Measurements from ENCODE around the gene EVI5L.

The EVI5L gene

DNA sequence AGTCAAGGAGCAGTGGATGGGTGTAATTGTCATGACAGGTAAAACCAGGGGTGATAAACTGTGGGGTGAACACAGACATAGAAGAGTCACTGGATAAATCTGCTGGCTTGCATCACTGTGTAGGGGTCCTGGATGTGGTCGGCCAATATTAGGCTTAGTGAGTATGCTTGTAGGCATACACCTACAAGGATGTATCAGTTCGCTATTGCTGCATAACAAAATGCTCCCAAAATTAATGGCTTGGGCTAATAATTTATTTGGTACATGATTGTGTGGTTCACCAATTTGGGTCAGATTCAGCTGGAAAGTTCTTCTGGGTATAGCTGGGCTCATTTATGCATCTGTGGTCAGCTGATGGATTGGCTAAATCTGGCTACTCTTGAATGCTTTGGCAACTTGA, 11.2 kb upstream of the EVI5L start:
- no peak for DNase-seq

GRCh38 chr19:7819337-7819736, 10.7 kb upstream of the EVI5L start:
- DNase-seq, result no peak

DNA sequence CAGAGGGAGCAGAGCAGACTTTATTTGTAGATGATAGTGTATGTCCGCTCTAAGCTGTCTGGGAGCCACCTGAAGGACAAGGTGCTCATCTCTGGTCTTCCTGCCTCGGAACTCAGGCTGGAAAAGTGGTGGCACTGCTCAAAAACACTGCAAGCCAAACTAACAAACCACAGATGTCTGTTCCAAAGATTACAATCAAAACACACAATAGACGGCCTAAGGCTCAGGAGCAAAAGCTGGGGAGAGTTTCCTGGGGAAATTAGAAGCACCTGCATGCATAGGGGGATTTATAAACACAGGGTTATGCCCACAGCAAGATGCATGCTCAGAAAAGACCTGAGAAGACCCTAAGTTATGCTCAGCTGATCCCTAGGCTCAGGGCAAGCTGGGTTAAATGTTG, 9.4 kb upstream of the EVI5L start:
- no peak for DNase-seq

DNA sequence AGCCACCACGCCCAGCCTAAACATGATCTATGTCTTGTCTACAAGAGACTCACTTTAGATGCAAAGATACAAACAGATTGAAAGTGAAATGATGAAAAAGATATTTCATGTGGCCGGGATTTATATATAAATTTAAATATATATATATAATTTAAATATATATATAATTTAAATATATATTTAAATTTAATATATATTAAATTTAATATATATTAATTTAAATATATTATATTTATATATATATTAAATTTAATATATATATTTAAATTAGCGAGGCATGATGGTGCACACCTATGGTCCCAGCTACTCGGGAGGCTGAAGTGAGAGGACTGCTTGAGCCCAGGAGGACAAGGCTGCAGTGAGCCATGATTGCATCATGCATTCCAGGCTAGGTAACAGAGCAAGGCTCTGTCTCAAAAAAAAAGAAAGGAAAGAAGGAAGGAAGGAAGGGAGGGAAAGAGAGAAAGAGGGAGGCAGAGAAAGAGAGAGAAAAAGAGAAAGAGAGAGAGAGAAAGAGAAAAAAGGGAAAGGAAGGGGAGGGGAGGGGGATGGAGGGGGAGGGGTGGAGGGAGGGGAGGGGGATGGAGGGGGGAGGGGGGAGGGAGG, 7.0 kb upstream of the EVI5L start:
- DNase-seq, result no peak

- DNase-seq, result no peak
Observed at GRCh38 chr19:7823686-7824301, 6.2 kb upstream of the EVI5L start.

GRCh38 chr19:7829166-7829520, 875 bp upstream of the EVI5L start:
- DNase-seq, result no peak

- DNase-seq, result no peak
Observed at GRCh38 chr19:7830272-7830771, 304 bp downstream of the EVI5L start.

DNA sequence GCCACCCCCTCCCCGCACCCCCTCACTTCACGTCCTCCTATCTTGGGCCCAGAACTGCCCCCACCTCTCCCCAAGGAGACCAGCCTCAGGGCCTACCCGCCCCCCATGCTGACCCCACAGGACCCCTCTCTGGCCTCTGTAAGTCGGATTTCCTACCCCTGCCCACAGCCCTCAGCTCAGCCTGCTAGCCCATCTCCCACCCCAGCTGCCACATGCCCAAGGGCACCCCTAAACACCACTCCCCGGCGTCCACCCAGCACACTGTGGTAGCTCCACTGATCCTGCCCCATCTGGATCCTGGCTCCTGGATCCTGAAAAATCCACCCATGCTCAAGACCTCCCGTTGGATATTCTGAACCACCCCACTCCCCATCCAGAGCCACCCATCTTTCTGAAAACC, 805 bp downstream of the EVI5L start:
- no peak for DNase-seq

GRCh38 chr19:7831452-7831851, 1.4 kb downstream of the EVI5L start:
- no peak for DNase-seq

DNA sequence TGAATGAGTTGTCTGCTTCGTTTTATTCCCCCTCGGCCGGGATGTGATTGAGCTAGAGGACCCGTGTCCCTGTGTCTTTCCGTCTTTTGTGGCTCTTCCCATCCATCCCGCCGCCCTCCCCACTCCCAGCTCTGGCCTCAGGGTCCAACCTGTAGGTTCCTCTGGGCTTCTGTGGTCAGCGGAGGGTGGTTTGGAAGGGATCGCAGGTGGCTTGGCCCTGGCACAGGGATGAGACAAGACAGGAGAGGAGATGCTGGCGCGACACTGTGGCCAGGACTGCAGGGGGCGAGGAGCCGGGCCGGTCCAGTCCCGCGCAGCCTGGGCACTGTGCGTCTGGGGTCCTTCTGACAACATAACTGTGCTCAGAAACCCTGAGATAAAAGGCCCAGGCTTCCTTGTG, 2.0 kb downstream of the EVI5L start:
- DNase-seq, result no peak

GRCh38 chr19:7832781-7833180, 2.8 kb downstream of the EVI5L start:
- no peak for DNase-seq

GRCh38 chr19:7833225-7834099, 3.4 kb downstream of the EVI5L start:
- DNase-seq, result no peak

GRCh38 chr19:7839476-7839875, 9.5 kb downstream of the EVI5L start:
- DNase-seq, result no peak

DNA sequence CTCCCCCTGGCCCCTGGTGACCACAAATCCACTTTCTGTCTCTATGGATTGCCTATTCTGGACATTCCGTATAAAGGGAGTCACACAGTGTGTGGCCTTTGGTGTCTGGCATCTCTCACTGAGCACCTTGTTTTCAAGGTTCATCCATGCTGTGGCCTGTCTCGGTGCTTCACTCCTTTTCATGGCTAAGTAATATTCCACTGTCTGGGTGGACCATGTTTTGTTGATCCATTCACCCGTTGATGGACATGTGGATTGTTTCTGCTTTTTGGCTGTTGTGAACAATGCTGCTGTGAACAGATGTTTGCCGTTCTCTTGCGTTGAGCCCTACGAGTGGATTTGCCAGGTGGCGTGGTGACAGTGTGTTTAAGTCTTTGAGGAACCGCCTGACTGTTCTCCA, 10.6 kb downstream of the EVI5L start:
- no peak for DNase-seq

DNA sequence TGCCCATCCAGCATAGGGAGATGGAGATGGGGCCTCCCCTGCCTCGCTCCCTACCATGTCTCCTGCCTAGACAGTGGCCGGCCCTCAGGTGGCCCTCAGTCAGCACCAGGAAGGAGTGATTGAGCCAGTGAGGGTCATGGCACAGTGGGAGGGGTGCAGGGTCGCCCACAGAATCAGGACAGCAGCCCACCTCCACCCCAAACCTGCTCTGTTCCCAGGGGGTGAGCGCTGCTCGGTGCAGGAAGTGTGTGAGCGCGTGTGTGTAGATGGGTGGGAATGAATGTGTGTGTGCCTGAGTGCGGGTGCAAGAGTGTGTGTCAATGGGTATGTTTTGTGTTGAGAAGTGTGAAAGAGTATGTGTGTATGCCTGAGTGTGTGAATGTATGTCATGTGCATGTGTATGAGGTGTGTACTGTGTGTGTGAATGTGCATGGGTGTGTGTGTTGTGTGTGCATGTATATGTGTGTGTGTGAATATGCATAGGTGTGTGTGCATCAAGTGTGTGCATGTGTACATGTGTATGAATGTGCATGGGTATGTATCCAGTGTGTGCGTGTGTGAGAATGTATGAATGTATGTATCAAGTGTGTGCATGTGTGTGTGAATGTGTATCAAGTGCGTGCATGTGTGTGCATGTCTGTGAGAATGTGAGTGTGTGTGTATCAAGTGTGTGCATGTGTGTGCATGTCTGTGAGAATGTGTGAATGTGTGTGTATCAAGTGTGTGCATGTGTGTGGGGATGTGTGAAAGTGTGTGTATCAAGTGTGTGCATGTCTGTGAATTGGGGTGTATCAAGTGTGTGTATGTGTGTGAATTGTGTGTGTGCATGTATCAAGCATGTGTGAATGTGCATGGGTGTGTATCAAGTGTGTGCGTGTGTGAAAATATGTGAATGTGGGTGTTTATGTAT, 12.0 kb downstream of the EVI5L start:
- DNase-seq, result no peak

- no peak for DNase-seq
Observed at GRCh38 chr19:7842661-7843294, 12.8 kb downstream of the EVI5L start.

GRCh38 chr19:7843521-7843920, 13.5 kb downstream of the EVI5L start:
- no peak for DNase-seq

DNA sequence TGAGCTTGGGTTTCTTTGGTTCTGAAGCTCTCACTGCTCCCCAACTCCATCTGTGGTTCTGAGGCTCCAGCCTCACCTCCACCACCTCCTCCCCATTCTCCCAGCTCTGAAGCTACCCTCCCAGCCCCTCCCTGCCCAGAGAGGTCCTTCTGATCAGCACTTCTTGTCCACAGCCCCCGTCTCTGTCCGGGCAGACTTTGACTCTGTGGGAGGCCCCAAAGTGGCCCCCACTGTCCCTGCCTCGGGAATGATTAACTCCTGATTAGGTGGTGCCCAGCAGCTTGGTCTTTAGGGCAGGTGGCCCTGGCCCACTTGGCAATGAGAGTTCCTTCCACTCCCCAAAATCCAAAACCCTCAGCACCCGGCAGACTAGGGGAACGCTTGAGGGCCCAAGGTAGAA, 14.4 kb downstream of the EVI5L start:
- no peak for DNase-seq

GRCh38 chr19:7844951-7845350, 14.9 kb downstream of the EVI5L start:
- DNase-seq, result no peak

DNA sequence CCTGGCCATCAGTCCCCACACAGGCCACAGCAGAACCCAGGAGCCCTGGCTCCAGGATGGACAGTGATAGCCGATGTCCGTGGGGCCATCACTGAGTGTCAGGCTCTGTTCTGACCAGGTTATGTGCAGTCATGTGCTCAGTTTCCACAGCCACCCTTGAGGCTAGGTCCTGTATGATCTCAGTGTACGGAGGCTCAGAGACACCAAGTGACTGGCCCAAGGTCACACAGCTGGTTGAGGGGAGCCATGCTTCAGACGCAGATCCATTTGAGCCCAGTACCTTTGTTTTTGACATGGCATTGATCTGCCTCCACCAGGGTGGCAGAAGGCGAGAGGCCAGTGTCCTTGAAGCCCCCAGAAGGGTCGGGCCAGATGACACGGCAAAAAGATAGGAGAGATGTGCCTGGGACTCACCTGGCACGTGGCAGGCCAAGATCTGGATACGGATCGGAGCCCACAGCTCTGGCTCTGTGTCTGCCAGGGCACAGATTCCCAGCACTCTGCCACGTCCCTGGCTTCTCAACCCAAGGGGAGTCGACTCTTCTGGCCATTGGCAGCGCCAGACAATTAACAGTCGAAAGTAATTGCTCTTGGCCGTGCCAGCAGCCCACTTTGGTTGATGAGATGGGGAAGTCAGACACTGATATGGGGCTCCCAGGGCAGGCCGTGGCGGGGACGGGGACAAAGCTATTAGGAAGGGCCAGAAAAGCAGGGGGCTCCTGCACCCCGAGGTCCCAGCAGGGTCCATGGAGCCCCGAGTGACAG, 15.6 kb downstream of the EVI5L start:
- no peak for DNase-seq

DNA sequence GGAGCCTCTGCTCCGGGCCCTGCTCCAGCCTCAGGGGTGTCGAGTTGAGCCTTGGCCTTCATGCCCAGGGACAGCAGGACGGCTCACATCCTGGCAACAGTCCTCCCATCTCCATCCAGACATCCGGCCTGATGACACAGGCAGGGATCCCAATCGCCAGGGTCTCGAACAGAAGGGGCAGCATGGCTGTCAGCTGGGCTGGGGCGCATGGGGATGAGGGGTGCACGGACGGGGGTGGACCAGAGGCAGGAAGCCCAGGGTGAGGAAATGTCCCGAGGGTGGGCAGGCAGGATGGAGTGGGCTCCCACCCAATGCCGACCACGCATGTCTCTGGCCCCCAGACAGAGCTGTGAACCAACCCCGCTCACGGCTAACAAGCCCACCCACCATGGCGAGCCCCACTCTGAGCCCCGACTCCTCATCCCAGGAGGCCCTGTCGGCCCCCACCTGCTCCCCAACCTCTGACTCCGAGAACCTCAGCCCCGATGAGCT, 16.2 kb downstream of the EVI5L start:
- no peak for DNase-seq

DNA sequence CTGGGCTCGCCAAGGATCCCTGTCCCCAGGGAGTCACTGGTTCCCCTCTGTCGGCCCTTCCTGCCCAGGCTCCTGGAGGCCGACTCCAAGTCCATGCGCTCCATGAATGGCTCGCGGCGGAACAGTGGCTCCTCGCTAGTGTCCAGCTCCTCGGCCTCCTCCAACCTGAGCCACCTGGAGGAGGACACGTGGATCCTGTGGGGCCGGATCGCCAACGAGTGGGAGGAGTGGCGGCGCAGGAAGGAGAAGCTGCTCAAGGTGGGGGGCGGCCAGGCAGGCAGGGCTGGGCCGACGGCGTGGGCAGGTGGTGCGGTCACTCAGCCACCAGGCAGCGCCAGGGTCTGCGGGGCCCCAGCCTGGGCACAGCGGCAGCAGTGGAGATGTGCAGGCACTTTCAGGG, 17.6 kb downstream of the EVI5L start:
- no peak for DNase-seq

Measured in NCI-H1694 (cell line).